PC-9 (cell line): ENCODE measurements around the gene CHM. TPM values are rescaled to one million over a fixed set of nuclear protein-coding genes. Genes with fewer than 3 reads are reported as not detected.
"Not testable (repeated sequence)": the region's sequence is repeated elsewhere in the genome, so short reads cannot be mapped to it uniquely, and the experiment has no call there.

ENCODE experiments used
- BruUV-seq: library from RNA; stranded (reverse); fragments of 400-500 nt; replicated peaks from 2 replicates; lab custom pipeline; 2021; lab: Mats Ljungman, UMichigan
- CTCF ChIA-PET: fragments of 300-600 bp; sonication (Branson Sonifier 250); formaldehyde crosslinking; loops from one replicate; lab custom pipeline; 2022; ENCODE audit warnings: antibody characterized with exemption; lab: Charles Lee
- POLR2A ChIA-PET: fragments of 300-600 bp; sonication (Branson Sonifier 250); formaldehyde crosslinking; loops from one replicate; lab custom pipeline; 2022; ENCODE audit warnings: antibody characterized with exemption; ENCODE audit not compliant: unreplicated experiment; lab: Charles Lee
- DNase-seq, 2 experiments: peaks; one replicate each; pipeline versions ENCODE4 v3.0.0 to v3.0.0-alpha.2; 2015 to 2022; ENCODE audit warnings: mixed read lengths in 1 of 2
- H2AFZ ChIP-seq: fragments of 200-600 bp; sonication (generic); 2 replicates; pipeline ENCODE4 v1.8.1; 2017; ENCODE audit warnings: antibody characterized with exemption
- H3F3A ChIP-seq: fragments of 200-600 bp; sonication (generic); 2 replicates; pipeline ENCODE4 v1.8.1; 2017; ENCODE audit warnings: antibody characterized with exemption, mild to moderate bottlenecking, low read depth; ENCODE audit not compliant: insufficient read depth
- H3K27ac ChIP-seq: fragments of 200-600 bp; sonication (generic); 2 replicates; pipeline ENCODE4 v1.6.1; 2016; ENCODE audit warnings: mixed run types
- H3K27me3 ChIP-seq: fragments of 200-600 bp; sonication (generic); 2 replicates; pipeline ENCODE4 v1.6.1; 2016; ENCODE audit warnings: low read depth, mixed run types; ENCODE audit not compliant: insufficient read depth
- H3K36me3 ChIP-seq: fragments of 200-600 bp; sonication (generic); 2 replicates; pipeline ENCODE4 v1.6.1; 2016; ENCODE audit warnings: low read depth, mixed run types
- H3K4me1 ChIP-seq: fragments of 200-600 bp; sonication (generic); replicated peaks from 2 replicates; pipeline ENCODE4 v1.6.1; 2016; ENCODE audit warnings: mixed run types; ENCODE audit not compliant: insufficient read depth
- H3K4me2 ChIP-seq: fragments of 200-600 bp; sonication (generic); 2 replicates; pipeline ENCODE4 v1.6.1; 2017; ENCODE audit warnings: mixed run types
- H3K4me3 ChIP-seq: fragments of 200-600 bp; sonication (generic); 2 replicates; pipeline ENCODE4 v1.6.1; 2016; ENCODE audit warnings: mixed run types
- H3K79me2 ChIP-seq: fragments of 200-600 bp; sonication (generic); 2 replicates; pipeline ENCODE4 v1.6.1; 2017; ENCODE audit warnings: low read depth, mixed run types
- H3K9me2 ChIP-seq: fragments of 200-600 bp; sonication (generic); 2 replicates; pipeline ENCODE4 v1.8.1; 2017; ENCODE audit warnings: mild to moderate bottlenecking; ENCODE audit not compliant: insufficient read depth
- H3K9me3 ChIP-seq: fragments of 200-600 bp; sonication (generic); 2 replicates; pipeline ENCODE4 v1.8.1; 2016; ENCODE audit warnings: low read depth; ENCODE audit not compliant: insufficient read depth
- H4K20me1 ChIP-seq: fragments of 200-600 bp; sonication (generic); 2 replicates; pipeline ENCODE4 v1.8.1; 2017; ENCODE audit not compliant: insufficient read depth
- CTCF ChIP-seq: fragments of 200-600 bp; sonication (generic); conservative IDR thresholded peaks from 2 replicates; pipeline ENCODE4 v1.6.1; 2017; ENCODE audit warnings: mixed run types, antibody characterized with exemption, mild to moderate bottlenecking, moderate library complexity
- EZH2 ChIP-seq: fragments of 200-600 bp; sonication (generic); IDR thresholded peaks from 2 replicates; pipeline ENCODE4 v1.8.0; 2017; ENCODE audit warnings: antibody characterized with exemption, low read depth
- intact Hi-C: fragments of 100-400 bp; cut with micrococcal nuclease; formaldehyde crosslinking; loops from one replicate; pipeline ENCODE4 v1.10.0; 2022; ENCODE audit not compliant: unreplicated experiment
- total RNA-seq: library from RNA; stranded (reverse); gene quantifications from 2 replicates; pipeline ENCODE4 v1.2.3, GENCODE V29; 2021

Gene CHM
- total RNA-seq, 1 experiment from 2014 or later, result 15.8 TPM

- Histone ChIP-seq H3K4me2 (no peak overlapping the region), H3F3A (no peaks in the 10 kb centered on the region), H3K9me2 (no peaks in the 10 kb centered on the region), H3K27me3 (no peaks in the 10 kb centered on the region), H3K36me3 (no peaks in the 10 kb centered on the region), H3K4me3 (no peak overlapping the region), H4K20me1 (no peaks in the 10 kb centered on the region), H3K4me1 (no peaks in the 10 kb centered on the region), H3K9me3 (no peaks in the 10 kb centered on the region), H2AFZ (no peak overlapping the region), H3K27ac (no peak overlapping the region), H3K79me2 (no peaks in the 10 kb centered on the region)
- no peak for DNase-seq
- TF ChIP-seq EZH2 (no peak), CTCF (no peak)
- CTCF ChIA-PET, result no interaction called here
- no TSS peak for BruUV-seq
- POLR2A ChIA-PET, result no interaction called here
- intact Hi-C loops, result no loop called here
Measured at GRCh38 chrX:85977218-85977617, 70.1 kb downstream of the CHM start.

GRCh38 chrX:85972351-85972750 lies 75.0 kb downstream of the CHM start:
- H3K27me3 ChIP-seq, H3K9me3 ChIP-seq, H4K20me1 ChIP-seq, H2AFZ ChIP-seq, H3K4me3 ChIP-seq, H3K4me1 ChIP-seq, H3K27ac ChIP-seq, H3K4me2 ChIP-seq, POLR2A ChIA-PET, intact Hi-C loops, CTCF ChIA-PET, BruUV-seq, H3K36me3 ChIP-seq, H3K79me2 ChIP-seq, DNase-seq, H3K9me2 ChIP-seq, H3F3A ChIP-seq: not testable (repeated sequence)

- no peaks in the 10 kb centered on the region for H3K27me3 ChIP-seq
- no peak overlapping the region for H3K4me2 ChIP-seq
- ChIA-PET CTCF (no interaction called here), POLR2A (no interaction called here)
- H3K4me3 ChIP-seq, result no peak overlapping the region
- H3K27ac ChIP-seq, result no peak overlapping the region
- no peaks in the 10 kb centered on the region for H3K9me2 ChIP-seq
- no peaks in the 10 kb centered on the region for H3F3A ChIP-seq
- H3K36me3 ChIP-seq, result no peaks in the 10 kb centered on the region
- no peaks in the 10 kb centered on the region for H3K4me1 ChIP-seq
- no peak for TF ChIP-seq EZH2
- TF ChIP-seq CTCF, result no peak
- no peaks in the 10 kb centered on the region for H3K9me3 ChIP-seq
- intact Hi-C loops, result no loop called here
- H3K79me2 ChIP-seq, result no peaks in the 10 kb centered on the region
- H4K20me1 ChIP-seq, result no peaks in the 10 kb centered on the region
- H2AFZ ChIP-seq, result no peak overlapping the region
- no peak for DNase-seq
- BruUV-seq, result no TSS peak
Measured at GRCh38 chrX:85964744-85965143, 82.6 kb downstream of the CHM start.

- TF ChIP-seq CTCF, result no peak
- TF ChIP-seq EZH2, result no peak
- H3K79me2 ChIP-seq, result no peaks in the 10 kb centered on the region
- CTCF ChIA-PET, result no interaction called here
- BruUV-seq, result no TSS peak
- intact Hi-C loops, result no loop called here
- no peaks in the 10 kb centered on the region for H3K9me2 ChIP-seq
- H3K27ac ChIP-seq, result no peak overlapping the region
- no peaks in the 10 kb centered on the region for H4K20me1 ChIP-seq
- no peaks in the 10 kb centered on the region for H3K27me3 ChIP-seq
- H3F3A ChIP-seq, result no peaks in the 10 kb centered on the region
- H2AFZ ChIP-seq, result no peak overlapping the region
- H3K4me2 ChIP-seq, result no peak overlapping the region
- no peaks in the 10 kb centered on the region for H3K4me1 ChIP-seq
- no peaks in the 10 kb centered on the region for H3K36me3 ChIP-seq
- H3K9me3 ChIP-seq, result no peaks in the 10 kb centered on the region
- POLR2A ChIA-PET, result no interaction called here
- no peak for DNase-seq
- no peak overlapping the region for H3K4me3 ChIP-seq
Measured at GRCh38 chrX:85963736-85964135, 83.6 kb downstream of the CHM start.
